Adrenal gland (tissue), 9 donors: ENCODE results near the gene SMIM45.

Source experiments
- DNase-seq, 7 donors: peaks; one replicate each; pipeline ENCODE4 v3.0.0-alpha.2; 2019 to 2020
- H3K27ac ChIP-seq, 5 donors: fragments of 200-600 bp; sonication (generic) in 4 of 5; 1 replicate in 3 of 5; 2 replicates in 2 of 5; pipeline versions ENCODE4 v1.5.1 to v1.8.0; 2016 to 2020; ENCODE audit warnings: mild to moderate bottlenecking in 1 of 5
- H3K27me3 ChIP-seq: fragments of 200-600 bp; 2 replicates; pipeline ENCODE4 v1.8.0; 2021
- H3K36me3 ChIP-seq, 2 donors: fragments of 200-600 bp; replicated peaks in 1 of 2; 1 replicate in 1 of 2; 2 replicates in 1 of 2; pipeline versions ENCODE4 v1.5.1 to v1.8.0; 2018 to 2022
- H3K4me1 ChIP-seq, 2 donors: fragments of 200-600 bp; replicated peaks in 1 of 2; 1 replicate in 1 of 2; 2 replicates in 1 of 2; pipeline versions ENCODE4 v1.5.1 to v1.8.0; 2018 to 2021
- H3K4me3 ChIP-seq, 4 donors: fragments of 200-600 bp; sonication (generic) in 3 of 4; one replicate each; pipeline ENCODE4 v1.5.1; 2016 to 2018
- H3K9me3 ChIP-seq, 3 donors: fragments of 200-600 bp; sonication (generic) in 1 of 3; replicated peaks in 1 of 3; 1 replicate in 2 of 3; 2 replicates in 1 of 3; pipeline versions ENCODE4 v1.5.1 to v1.8.0; 2016 to 2021
- CTCF ChIP-seq, 6 experiments: fragments of 450-650 bp in 4 of 6; fragments of 200-600 bp in 2 of 6; sonication (generic) in 1 of 6; IDR thresholded peaks; 1 replicate in 5 of 6; 2 replicates in 1 of 6; pipeline versions ENCODE4 v1.5.1 to v1.8.0; 2016 to 2021; ENCODE audit warnings: antibody characterized with exemption in 6 of 6, mild to moderate bottlenecking in 2 of 6, moderate library complexity in 1 of 6
- POLR2A ChIP-seq, 2 donors: fragments of 450-650 bp; IDR thresholded peaks; one replicate each; pipeline ENCODE4 v1.6.1; 2017; ENCODE audit warnings: antibody characterized with exemption in 2 of 2, mild to moderate bottlenecking in 2 of 2, moderate library complexity in 1 of 2
- WGBS, 4 donors: extraction: QIAGEN DNeasy Blood & Tissue Kit in 2 of 4; methylation state at CpG; one replicate each; pipeline versions ENCODE4 v1.1.5 to v1.1.7; 2013 to 2017; 5-methylcytosine and 5-hydroxymethylcytosine counted together
- intact Hi-C, 2 donors: fragments of 100-400 bp; cut with DNase I; formaldehyde crosslinking; loops; one replicate each; pipeline versions ENCODE4 v1.14.1 to v1.15.0; 2022 to 2023
- donor health status: healthy with polysubstance abuse.
- donor health status: Bipolar disorder and iron deficiency.
- donor health status: DM: yes; HTN: yes; CAD: no.
- donor health status: DM: no; HTN: no; CAD: no.
- donor health status: DM: no; HTN: no; CAD: no.

The SMIM45 gene

DNA sequence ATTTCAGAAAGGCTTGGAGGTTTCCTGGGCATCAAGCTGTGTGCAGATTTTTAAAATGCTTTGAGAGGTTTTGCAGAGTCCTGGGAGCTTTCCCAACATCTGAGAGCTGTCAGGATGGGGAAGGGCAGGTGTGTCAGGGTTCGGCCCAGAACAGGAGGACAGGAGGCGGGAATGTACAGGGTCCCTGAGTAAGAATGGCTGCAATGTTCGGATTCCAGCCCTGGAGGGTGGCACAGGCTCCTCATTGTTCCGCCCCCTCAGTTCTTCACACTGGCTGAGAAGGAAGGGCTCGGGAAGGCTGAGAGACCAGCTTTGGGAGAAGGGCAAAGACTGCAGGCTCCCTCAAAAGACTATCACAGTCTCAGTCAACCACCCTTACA, 12.2 kb downstream of the SMIM45 start:
- WGBS, 4 donors: 71 to 74% (median 73%) methylated on average over 5 of the region's 5 CpGs
- Histone ChIP-seq H3K27me3 (no peaks in the 10 kb centered on the region), H3K4me3 (no peak overlapping the region), H3K4me1 (no peaks in the 10 kb centered on the region), H3K27ac (no peak overlapping the region), H3K36me3 (no peaks in the 10 kb centered on the region), H3K9me3 (no peaks in the 10 kb centered on the region)
- intact Hi-C loops: loop anchor here in 1 of 2 donors (10.0 kb wide), 1 partner anchor 151 kb away; no protein-coding TSS in a partner anchor
- TF ChIP-seq CTCF (IDR thresholded peaks at IDR 0.05) (no peak), POLR2A (IDR thresholded peaks at IDR 0.05) (no peak)
- DNase-seq: no peak

DNA sequence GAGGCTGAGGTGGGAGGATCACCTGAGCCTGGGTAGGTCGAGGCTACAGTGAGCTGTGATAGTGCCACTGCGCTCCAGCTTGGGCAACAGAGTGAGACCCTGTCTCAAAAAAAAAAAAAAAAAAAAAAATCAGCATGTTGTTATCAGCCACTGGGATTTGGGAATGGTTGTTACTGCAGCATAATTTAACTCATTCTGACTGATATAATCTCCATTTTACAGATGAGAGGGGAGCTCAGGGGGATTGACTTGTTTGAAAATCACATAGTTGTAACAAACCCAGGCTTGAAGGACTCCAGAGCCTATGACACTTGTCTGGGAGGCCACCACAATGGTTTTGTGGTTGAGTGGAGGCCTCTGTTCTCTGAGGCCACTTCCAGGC, 14.3 kb downstream of the SMIM45 start:
- Histone ChIP-seq H3K4me1 (no peaks in the 10 kb centered on the region), H3K36me3 (no peaks in the 10 kb centered on the region), H3K9me3 (no peaks in the 10 kb centered on the region), H3K4me3 (no peak overlapping the region), H3K27me3 (no peaks in the 10 kb centered on the region), H3K27ac (no peak overlapping the region)
- no peak for TF ChIP-seq POLR2A (IDR thresholded peaks at IDR 0.05)
- no peak for TF ChIP-seq CTCF (IDR thresholded peaks at IDR 0.05)
- 90 to 100% (median 98%) methylated on average over 2 of the region's 2 CpGs for WGBS, 4 donors
- no peak for DNase-seq
- intact Hi-C loops: loop anchor here in 1 of 2 donors (5.0 to 10.0 kb wide), 2 partner anchors 149 to 471 kb away; no protein-coding TSS in a partner anchor

- intact Hi-C loops: loop anchor here in 1 of 2 donors (5.0 to 10.0 kb wide), 2 partner anchors 148 to 471 kb away; no protein-coding TSS in a partner anchor
- peak; percentile 34 to 72 (median 58) for TF ChIP-seq CTCF (IDR thresholded peaks at IDR 0.05)
- TF ChIP-seq POLR2A (IDR thresholded peaks at IDR 0.05): no peak
- 20 to 35% (median 24%) methylated on average over 5 to 8 of the region's 8 CpGs for WGBS, 4 donors
- Histone ChIP-seq H3K27ac (peak overlapping the region in 2 of 5 donors; percentile 64 to 74), H3K9me3 (no peaks in the 10 kb centered on the region), H3K4me3 (no peak overlapping the region), H3K27me3 (no peaks in the 10 kb centered on the region), H3K4me1 (no peaks in the 10 kb centered on the region), H3K36me3 (no peaks in the 10 kb centered on the region)
- DNase-seq: peak; percentile 75 to 93 (median 89)
Observed at GRCh38 chr22:41966607-41967240, 14.8 kb downstream of the SMIM45 start.

GRCh38 chr22:41968601-41969000, 16.7 kb downstream of the SMIM45 start:
- 60 to 67% (median 66%) methylated on average over 8 to 9 of the region's 9 CpGs for WGBS, 4 donors
- intact Hi-C loops: loop anchor here in 1 of 2 donors (5.0 to 10.0 kb wide), 2 partner anchors 146 to 469 kb away; no protein-coding TSS in a partner anchor
- no peak overlapping the region for H3K27ac ChIP-seq
- no peak overlapping the region for H3K4me3 ChIP-seq
- TF ChIP-seq CTCF (IDR thresholded peaks at IDR 0.05): no peak
- no peak for TF ChIP-seq POLR2A (IDR thresholded peaks at IDR 0.05)
- no peaks in the 10 kb centered on the region for H3K4me1 ChIP-seq
- peaks cover 6% of the 10 kb centered on the region for H3K27me3 ChIP-seq
- H3K9me3 ChIP-seq: no peaks in the 10 kb centered on the region
- no peaks in the 10 kb centered on the region for H3K36me3 ChIP-seq
- DNase-seq: peak in 1 of 7 donors; percentile 53
